Fibroblast of skin of scalp (primary cell): ENCODE data around the gene KIF2C.
"Not testable (repeated sequence)": the region's sequence is repeated elsewhere in the genome, so short reads cannot be mapped to it uniquely, and the experiment has no call there.

Experiments
- DNase-seq: peaks from one replicate; pipeline ENCODE4 v3.0.0-alpha.2; 2013

The KIF2C gene

GRCh38 chr1:44719318-44719717 is 20.3 kb upstream of the KIF2C start:
- DNase-seq, result no peak

- no peak for DNase-seq
Measured at GRCh38 chr1:44720281-44720680, 19.4 kb upstream of the KIF2C start.

GRCh38 chr1:44721485-44722361 is 17.9 kb upstream of the KIF2C start:
- DNase-seq, result peak; percentile 88

GRCh38 chr1:44723064-44723463 is 16.6 kb upstream of the KIF2C start:
- DNase-seq, result no peak

GRCh38 chr1:44723496-44724295 is 15.9 kb upstream of the KIF2C start:
- no peak for DNase-seq

- no peak for DNase-seq
Measured at GRCh38 chr1:44724296-44724954, 15.2 kb upstream of the KIF2C start.

- DNase-seq, result no peak
Measured at GRCh38 chr1:44724955-44725698, 14.5 kb upstream of the KIF2C start.

GRCh38 chr1:44730741-44731512 is 8.7 kb upstream of the KIF2C start, which contains the start of gene RNU5D-1:
Gene RNU5D-1 (minus strand): TSS chr1:44731170.
- peak; percentile 97 for DNase-seq

- DNase-seq, result peak; percentile 90
Measured at GRCh38 chr1:44733365-44733764, 6.3 kb upstream of the KIF2C start.

GRCh38 chr1:44733784-44734183 is 5.9 kb upstream of the KIF2C start:
- no peak for DNase-seq

GRCh38 chr1:44735992-44736391 is 3.6 kb upstream of the KIF2C start:
- no peak for DNase-seq

GRCh38 chr1:44738953-44739306 is 707 bp upstream of the KIF2C start:
- not testable (repeated sequence) for DNase-seq

- DNase-seq, result no peak
Measured at GRCh38 chr1:44740179-44740617, 561 bp downstream of the KIF2C start.

- no peak for DNase-seq
Measured at GRCh38 chr1:44743211-44743610, 3.6 kb downstream of the KIF2C start.

- DNase-seq, result no peak
Measured at GRCh38 chr1:44747878-44748277, 8.2 kb downstream of the KIF2C start.

- DNase-seq, result no peak
Measured at GRCh38 chr1:44757420-44757819, 17.8 kb downstream of the KIF2C start.

- DNase-seq, result no peak
Measured at GRCh38 chr1:44759077-44759476, 19.4 kb downstream of the KIF2C start.

- DNase-seq, result no peak
Measured at GRCh38 chr1:44760876-44761275, 21.2 kb downstream of the KIF2C start.

- not testable (repeated sequence) for DNase-seq
Measured at GRCh38 chr1:44766421-44766820, 26.8 kb downstream of the KIF2C start.

- peak; percentile 95 for DNase-seq
Measured at GRCh38 chr1:44775078-44775929, 35.7 kb downstream of the KIF2C start, which contains the start of gene RPS8. Gene RPS8 (plus strand): TSS chr1:44775540. CDS start chr1:44775597, 57 bp downstream.
